Sigmoid colon (tissue), 7 donors: ENCODE measurements around the gene CHD1L. TPM values are rescaled to one million over a fixed set of nuclear protein-coding genes. Genes with fewer than 3 reads are reported as not detected.

Source experiments
- DNase-seq: peaks from one replicate; pipeline ENCODE4 v3.0.0-alpha.2; 2019
- H3K27ac ChIP-seq, 4 donors: fragments of 200-600 bp; sonication (generic); one replicate each; pipeline ENCODE4 v1.5.1; 2016 to 2019; ENCODE audit warnings: mild to moderate bottlenecking in 1 of 4
- H3K27me3 ChIP-seq, 3 donors: fragments of 200-600 bp; sonication (generic); one replicate each; pipeline ENCODE4 v1.5.1; 2019; ENCODE audit warnings: mild to moderate bottlenecking in 1 of 3
- H3K36me3 ChIP-seq, 4 donors: fragments of 200-600 bp; sonication (generic); one replicate each; pipeline ENCODE4 v1.5.1; 2016 to 2019
- H3K4me1 ChIP-seq, 4 donors: fragments of 200-600 bp; sonication (generic); one replicate each; pipeline ENCODE4 v1.5.1; 2017 to 2019
- H3K4me3 ChIP-seq, 4 donors: fragments of 200-600 bp; sonication (generic); one replicate each; pipeline ENCODE4 v1.5.1; 2017 to 2019; ENCODE audit warnings: mild to moderate bottlenecking in 2 of 4, moderate library complexity in 1 of 4
- H3K9me3 ChIP-seq, 4 donors: fragments of 200-600 bp in 3 of 4; sonication (generic) in 3 of 4; one replicate each; pipeline versions ENCODE4 v1.5.1 to v1.6.1; 2013 to 2019
- EP300 ChIP-seq, 4 donors: sonication (generic); formaldehyde crosslinking; IDR thresholded peaks; one replicate each; pipeline ENCODE4 v1.6.1; 2017; ENCODE audit warnings: antibody characterized with exemption in 4 of 4
- POLR2A ChIP-seq, 2 donors: fragments of 450-650 bp; IDR thresholded peaks; one replicate each; pipeline ENCODE4 v1.6.1; 2016; ENCODE audit warnings: antibody characterized with exemption in 2 of 2, mild to moderate bottlenecking in 2 of 2, moderate library complexity in 2 of 2
- POLR2AphosphoS5 ChIP-seq, 4 donors: sonication (generic); formaldehyde crosslinking; IDR thresholded peaks; one replicate each; pipeline ENCODE4 v1.6.1; 2017; ENCODE audit warnings: antibody characterized with exemption in 4 of 4
- WGBS, 2 donors: extraction: QIAGEN DNeasy Blood & Tissue Kit; methylation state at CpG; one replicate each; pipeline ENCODE4 v1.1.7; 2013; 5-methylcytosine and 5-hydroxymethylcytosine counted together
- intact Hi-C: fragments of 100-400 bp; cut with DNase I; formaldehyde crosslinking; loops from one replicate; pipeline ENCODE4 v1.15.1; 2023
- polyA plus RNA-seq, 3 donors: library from polyadenylated mRNA; stranded (reverse); fragments of 200-250 nt; gene quantifications; one replicate each; pipeline ENCODE4 v1.2.3, GENCODE V29; 2013
- total RNA-seq, 4 donors: library from RNA; depleted of rRNA; stranded (reverse); fragments of >200 nt; gene quantifications; one replicate each; pipeline ENCODE4 v1.1.0, GENCODE V29; 2016
- TF ChIP-seq, protein P1 (sequence below), 4 experiments: fragments of 450-650 bp in 3 of 4; fragments of 200-600 bp in 1 of 4; IDR thresholded peaks; one replicate each; pipeline ENCODE4 v1.5.1; 2016 to 2019; ENCODE audit warnings: antibody characterized with exemption in 4 of 4, mild to moderate bottlenecking in 3 of 4, moderate library complexity in 2 of 4
- donor health status: healthy with polysubstance abuse.
- donor health status: Bipolar disorder and iron deficiency.
- donor health status: healthy.

CHD1L gene
- total and polyA plus RNA-seq, 7 donors, result 12.6 to 27.4 (median 20.6) TPM

DNA sequence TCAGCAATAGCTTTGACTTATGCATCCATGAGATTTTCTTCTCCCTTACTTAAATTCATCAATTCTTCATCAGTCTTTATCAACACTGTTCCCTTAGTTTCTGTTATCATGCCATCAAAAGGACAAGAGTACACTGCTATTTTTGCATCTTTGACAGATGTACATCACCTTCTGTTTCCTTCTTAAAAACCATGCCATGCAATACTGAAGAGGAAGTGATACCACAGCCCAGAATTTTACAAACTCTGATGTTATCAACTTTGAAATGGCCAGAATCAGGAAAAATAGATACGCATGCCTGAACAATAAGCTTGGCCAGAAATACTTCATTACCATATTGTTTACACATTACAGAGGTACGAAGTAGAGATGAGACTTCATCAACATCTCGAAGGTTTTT, 38.4 kb upstream of the CHD1L start:
- no peaks in the 10 kb centered on the region for H3K4me1 ChIP-seq
- intact Hi-C loops, result no loop called here
- H3K27ac ChIP-seq, result no peak overlapping the region
- no peaks in the 10 kb centered on the region for H3K36me3 ChIP-seq
- H3K27me3 ChIP-seq, result no peaks in the 10 kb centered on the region
- WGBS, 2 donors, result 78 to 91% methylated on average over 3 of the region's 3 CpGs
- H3K9me3 ChIP-seq, result no peaks in the 10 kb centered on the region
- H3K4me3 ChIP-seq, result no peak overlapping the region
- TF ChIP-seq, protein P1, sequence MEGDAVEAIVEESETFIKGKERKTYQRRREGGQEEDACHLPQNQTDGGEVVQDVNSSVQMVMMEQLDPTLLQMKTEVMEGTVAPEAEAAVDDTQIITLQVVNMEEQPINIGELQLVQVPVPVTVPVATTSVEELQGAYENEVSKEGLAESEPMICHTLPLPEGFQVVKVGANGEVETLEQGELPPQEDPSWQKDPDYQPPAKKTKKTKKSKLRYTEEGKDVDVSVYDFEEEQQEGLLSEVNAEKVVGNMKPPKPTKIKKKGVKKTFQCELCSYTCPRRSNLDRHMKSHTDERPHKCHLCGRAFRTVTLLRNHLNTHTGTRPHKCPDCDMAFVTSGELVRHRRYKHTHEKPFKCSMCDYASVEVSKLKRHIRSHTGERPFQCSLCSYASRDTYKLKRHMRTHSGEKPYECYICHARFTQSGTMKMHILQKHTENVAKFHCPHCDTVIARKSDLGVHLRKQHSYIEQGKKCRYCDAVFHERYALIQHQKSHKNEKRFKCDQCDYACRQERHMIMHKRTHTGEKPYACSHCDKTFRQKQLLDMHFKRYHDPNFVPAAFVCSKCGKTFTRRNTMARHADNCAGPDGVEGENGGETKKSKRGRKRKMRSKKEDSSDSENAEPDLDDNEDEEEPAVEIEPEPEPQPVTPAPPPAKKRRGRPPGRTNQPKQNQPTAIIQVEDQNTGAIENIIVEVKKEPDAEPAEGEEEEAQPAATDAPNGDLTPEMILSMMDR (IDR thresholded peaks at IDR 0.05), result no peak
- no peak for TF ChIP-seq POLR2A (IDR thresholded peaks at IDR 0.05)
- no peak for TF ChIP-seq POLR2AphosphoS5 (IDR thresholded peaks at IDR 0.05)
- no peak for TF ChIP-seq EP300 (IDR thresholded peaks at IDR 0.05)
- DNase-seq, result no peak

DNA sequence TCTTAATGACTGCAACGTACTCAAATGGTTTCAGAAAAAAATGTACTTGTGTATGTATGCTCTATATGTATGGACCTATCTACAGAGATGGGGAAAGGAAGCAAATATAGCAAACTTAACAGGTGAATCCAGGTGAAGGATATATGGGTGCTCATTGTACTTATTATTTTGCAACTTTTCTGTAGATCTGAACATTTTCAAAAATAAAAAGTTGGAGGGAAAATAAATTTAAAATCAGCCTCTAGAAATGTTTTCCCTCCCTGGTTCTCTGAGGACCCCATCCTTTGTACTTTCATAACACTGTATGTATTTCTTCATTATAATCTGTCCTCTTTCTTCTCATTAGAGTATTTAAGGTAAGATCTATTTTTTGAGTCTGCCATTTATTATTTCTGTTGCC, 35.3 kb upstream of the CHD1L start:
- TF ChIP-seq, protein P1 (IDR thresholded peaks at IDR 0.05), result no peak
- TF ChIP-seq POLR2AphosphoS5 (IDR thresholded peaks at IDR 0.05) (no peak), EP300 (IDR thresholded peaks at IDR 0.05) (no peak), POLR2A (IDR thresholded peaks at IDR 0.05) (no peak)
- no peak overlapping the region for H3K4me3 ChIP-seq

DNA sequence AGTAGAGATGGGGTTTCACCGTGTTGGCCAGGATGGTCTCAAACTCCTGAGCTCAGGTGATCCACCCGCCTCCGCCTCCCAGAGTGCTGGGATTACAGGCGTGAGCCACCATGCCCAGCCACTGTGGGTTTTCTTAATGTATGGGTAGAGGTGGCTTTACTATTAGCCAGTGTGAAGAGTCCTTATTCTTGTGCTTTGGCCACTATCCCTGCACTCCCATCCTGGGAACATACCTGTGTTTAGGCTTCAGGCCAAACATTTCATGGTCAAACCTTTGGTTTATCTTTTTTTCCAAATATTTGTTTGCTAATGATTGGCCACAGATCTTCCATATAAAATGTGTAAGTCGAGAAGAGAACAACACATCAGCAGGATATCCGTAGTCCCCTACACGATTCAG, 33.9 kb upstream of the CHD1L start:
- Histone ChIP-seq H3K4me1 (no peaks in the 10 kb centered on the region), H3K9me3 (no peaks in the 10 kb centered on the region), H3K27ac (no peak overlapping the region), H3K27me3 (no peaks in the 10 kb centered on the region), H3K4me3 (no peak overlapping the region), H3K36me3 (peaks cover 0 to 4% (median 0%) of the 10 kb centered on the region in 4 donors)
- TF ChIP-seq EP300 (IDR thresholded peaks at IDR 0.05) (no peak), POLR2A (IDR thresholded peaks at IDR 0.05) (no peak), POLR2AphosphoS5 (IDR thresholded peaks at IDR 0.05) (no peak)
- TF ChIP-seq, protein P1 (IDR thresholded peaks at IDR 0.05), result no peak
- WGBS, 2 donors, result 89 to 94% methylated on average over 7 of the region's 7 CpGs
- no peak for DNase-seq
- intact Hi-C loops, result no loop called here

More for the DNA sequence above, 35.3 kb upstream of the CHD1L start:
- Histone ChIP-seq H3K27ac (no peak overlapping the region), H3K27me3 (no peaks in the 10 kb centered on the region), H3K4me1 (no peaks in the 10 kb centered on the region), H3K9me3 (no peaks in the 10 kb centered on the region), H3K36me3 (peaks cover 0 to 4% (median 0%) of the 10 kb centered on the region in 4 donors)
- no peak for DNase-seq
- WGBS, 2 donors, result 82 to 83% methylated on average over 1 of the region's 1 CpG
- intact Hi-C loops, result no loop called here

DNA sequence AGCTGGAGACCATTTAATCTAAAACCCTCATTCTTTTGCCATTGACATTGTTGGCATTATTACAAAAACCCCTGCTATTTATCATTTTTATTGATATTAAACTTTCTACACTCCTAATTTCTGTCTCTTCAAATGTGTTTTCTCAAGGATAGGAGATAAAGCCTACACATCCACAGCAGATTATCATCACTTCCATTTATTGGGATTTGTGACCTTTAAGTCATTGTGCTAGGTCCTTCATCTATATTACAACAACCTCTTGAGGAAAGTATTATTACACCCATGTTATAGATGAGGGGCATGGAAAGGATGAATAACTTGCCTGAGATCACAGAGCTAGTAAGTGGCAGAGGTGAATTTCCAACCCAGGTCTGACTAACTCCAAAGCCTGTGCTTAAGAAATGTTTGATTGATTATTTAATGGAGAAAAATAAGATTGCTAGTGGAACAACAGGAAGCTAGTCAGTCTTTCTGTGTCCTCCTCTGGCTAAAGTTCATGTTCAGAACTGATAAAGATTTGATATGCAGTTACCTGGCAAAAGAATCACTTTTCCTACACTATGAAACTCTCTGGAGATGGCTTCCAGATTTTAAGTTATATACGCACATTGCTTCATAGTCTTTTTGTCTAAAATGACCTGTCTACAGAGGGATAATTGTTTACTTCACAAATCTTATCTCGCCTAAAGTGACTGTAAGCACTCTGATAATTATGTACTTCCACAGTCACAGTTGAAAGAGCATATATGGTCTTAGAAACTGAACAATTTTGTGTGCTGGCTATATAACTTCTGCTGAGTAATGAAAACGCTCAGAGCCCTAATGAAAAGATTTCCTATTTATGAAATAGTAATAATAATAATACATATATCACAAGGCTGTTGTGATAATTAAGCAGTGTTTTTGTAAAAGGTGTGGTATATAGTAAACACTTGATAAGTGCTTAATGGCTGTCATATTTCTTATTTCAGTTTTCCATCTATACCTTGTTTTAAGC, 32.4 kb upstream of the CHD1L start:
- Histone ChIP-seq H3K36me3 (peaks cover 0 to 4% (median 0%) of the 10 kb centered on the region in 4 donors), H3K27ac (no peak overlapping the region), H3K4me1 (peaks cover 0 to 12% (median 4%) of the 10 kb centered on the region in 4 donors), H3K27me3 (no peaks in the 10 kb centered on the region), H3K4me3 (no peak overlapping the region), H3K9me3 (no peaks in the 10 kb centered on the region)
- DNase-seq, result no peak
- intact Hi-C loops, result no loop called here
- TF ChIP-seq POLR2AphosphoS5 (IDR thresholded peaks at IDR 0.05) (no peak), POLR2A (IDR thresholded peaks at IDR 0.05) (no peak), EP300 (IDR thresholded peaks at IDR 0.05) (no peak)
- TF ChIP-seq, protein P1 (IDR thresholded peaks at IDR 0.05), result no peak
- WGBS, 2 donors, result 31 to 84% methylated on average over 3 of the region's 3 CpGs
